Cerebellar cortex (tissue), 1 donor: ENCODE results near the gene QPRT.
"Not testable (repeated sequence)": the region's sequence is repeated elsewhere in the genome, so short reads cannot be mapped to it uniquely, and the experiment has no call there.

Experiments
- DNase-seq: peaks from one replicate; pipeline ENCODE4 v3.0.0-alpha.2; 2015; ENCODE audit warnings: low spot score

Gene QPRT

DNA sequence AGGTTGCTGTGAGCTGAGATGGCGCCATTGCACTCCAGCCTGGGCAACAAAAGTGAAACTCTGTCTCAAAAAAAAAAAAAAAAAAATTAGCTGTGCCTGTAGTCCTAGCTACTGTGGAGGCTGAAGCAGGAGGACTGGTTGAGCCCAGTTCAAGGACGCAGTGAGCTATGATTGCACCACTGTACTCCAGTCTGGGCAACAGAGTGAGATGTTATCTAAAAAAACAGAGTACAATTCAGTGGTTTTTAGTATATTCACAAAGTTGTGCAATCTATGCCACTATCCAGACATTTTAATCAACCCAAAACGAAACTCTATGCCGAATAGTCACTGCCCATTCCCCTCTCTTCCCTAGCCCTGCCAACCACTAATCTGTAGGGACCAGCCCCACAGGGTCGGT lies 41.7 kb downstream of the QPRT start:
- DNase-seq, result no peak

DNA sequence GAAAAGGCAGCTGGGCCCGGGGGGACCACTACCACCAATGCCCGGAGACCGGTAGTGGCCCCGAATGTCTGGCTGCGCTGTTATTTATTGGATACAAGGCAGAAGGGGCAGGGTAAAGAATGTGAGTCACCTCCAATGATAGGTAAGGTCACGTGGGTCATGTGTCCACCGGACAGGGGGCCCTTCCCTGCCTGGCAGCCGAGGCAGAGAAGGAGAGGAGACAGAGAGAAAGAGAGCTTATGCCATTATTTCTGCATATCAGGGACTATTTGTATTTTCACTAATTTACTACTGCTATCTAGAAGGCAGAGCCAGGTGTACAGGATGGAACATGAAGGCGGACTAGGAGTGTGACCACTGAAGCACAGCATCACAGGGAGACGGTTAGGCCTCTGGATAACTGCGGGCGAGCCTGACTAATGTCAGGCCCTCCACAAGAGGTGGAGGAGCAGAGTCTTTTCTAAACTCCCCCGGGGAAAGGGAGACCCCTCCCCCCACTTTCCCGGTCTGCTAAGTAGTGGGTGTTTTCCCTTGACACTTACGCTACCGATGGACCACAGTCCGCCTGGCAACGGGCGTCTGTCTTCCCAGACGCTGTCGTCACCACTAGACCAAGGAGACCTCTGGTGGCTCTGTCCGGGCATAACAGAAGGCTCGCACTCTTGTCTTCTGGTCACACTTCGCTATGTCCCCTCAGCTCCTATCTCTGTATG lies 42.3 kb downstream of the QPRT start:
- DNase-seq, result peak; percentile 86

DNA sequence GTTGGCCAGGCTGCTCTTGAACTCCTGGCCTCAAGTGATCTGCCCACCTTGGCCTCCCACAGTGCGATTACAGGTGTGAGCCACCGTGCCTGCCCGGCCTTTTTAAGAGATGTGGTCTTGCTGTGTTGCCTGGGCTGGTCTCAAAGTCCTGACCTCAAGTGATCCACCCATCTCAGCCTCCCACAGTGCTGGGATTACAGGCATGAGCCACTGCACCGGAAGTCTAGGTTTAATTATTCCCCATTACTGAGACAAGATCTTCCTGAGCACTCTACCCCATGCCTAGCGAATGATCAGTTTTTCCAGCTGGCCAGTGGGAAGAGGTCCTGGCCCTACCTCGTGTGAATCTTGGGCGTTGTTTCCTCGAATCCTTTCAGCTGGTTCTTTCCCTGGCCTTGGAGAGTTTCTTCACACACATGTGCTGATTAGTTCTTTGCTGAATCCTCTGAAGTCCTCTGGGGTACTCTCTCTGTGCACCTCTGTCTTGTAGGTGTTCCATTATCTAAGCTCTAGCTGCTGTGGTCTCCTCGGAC lies 47.9 kb downstream of the QPRT start:
- no peak for DNase-seq

DNA sequence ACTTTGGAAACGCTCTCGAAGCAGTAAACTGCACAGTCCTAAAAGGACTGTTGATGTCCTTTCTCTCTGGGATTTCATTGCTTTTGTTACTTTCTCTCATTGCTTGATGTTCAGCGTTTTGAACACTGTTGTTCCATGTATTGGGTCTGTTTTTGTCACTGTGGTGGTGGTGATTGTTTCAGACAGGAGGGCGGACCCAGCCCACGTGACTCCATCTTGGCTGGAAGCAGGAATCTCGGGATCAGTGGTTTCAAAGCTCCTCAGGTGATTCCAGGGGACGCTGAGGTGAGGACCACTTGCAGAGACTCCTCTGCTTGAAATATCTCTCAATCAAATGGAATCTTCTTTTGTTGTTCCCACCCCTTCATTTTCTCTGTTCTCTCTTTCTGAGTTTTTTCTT lies 48.5 kb downstream of the QPRT start:
- DNase-seq, result no peak

DNA sequence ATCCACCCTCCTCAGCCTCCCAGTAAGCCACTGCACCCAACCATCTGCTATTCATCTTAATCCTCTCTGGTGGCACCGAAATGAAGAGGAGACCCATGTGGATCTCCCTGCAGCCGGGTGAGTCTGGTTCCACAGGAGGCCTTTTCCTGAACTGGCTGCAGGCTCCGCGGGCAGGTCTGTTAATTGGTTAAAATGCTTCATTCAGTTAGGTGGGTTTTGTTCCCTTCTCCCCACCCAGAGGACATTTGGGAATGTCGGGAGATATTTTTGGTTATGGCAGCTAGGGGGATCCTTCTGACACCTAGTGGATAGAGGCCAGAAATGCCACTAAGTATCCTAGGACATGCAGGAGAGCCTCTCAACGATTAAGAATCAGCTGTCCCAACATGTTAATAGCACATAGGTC lies 50.1 kb downstream of the QPRT start:
- DNase-seq, result peak; percentile 73

DNA sequence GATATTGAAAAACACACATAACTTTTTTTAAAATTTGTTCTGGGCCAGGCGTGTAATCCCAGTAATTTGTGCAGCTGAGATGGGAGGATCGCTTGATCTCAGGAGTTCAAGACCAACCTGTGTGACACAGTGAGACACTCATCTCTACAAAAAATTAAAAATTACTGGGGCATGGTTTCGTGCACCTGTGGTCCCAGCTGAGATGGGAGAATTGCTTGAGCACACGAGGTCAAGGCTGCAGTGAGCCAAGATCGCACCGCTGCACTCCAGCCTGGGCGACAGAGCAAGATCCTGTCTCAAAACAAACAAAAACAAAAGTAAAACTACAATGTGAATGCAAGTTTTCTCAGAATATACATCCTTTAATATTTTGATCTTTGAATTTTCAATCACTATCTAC lies 51.7 kb downstream of the QPRT start:
- no peak for DNase-seq

DNA sequence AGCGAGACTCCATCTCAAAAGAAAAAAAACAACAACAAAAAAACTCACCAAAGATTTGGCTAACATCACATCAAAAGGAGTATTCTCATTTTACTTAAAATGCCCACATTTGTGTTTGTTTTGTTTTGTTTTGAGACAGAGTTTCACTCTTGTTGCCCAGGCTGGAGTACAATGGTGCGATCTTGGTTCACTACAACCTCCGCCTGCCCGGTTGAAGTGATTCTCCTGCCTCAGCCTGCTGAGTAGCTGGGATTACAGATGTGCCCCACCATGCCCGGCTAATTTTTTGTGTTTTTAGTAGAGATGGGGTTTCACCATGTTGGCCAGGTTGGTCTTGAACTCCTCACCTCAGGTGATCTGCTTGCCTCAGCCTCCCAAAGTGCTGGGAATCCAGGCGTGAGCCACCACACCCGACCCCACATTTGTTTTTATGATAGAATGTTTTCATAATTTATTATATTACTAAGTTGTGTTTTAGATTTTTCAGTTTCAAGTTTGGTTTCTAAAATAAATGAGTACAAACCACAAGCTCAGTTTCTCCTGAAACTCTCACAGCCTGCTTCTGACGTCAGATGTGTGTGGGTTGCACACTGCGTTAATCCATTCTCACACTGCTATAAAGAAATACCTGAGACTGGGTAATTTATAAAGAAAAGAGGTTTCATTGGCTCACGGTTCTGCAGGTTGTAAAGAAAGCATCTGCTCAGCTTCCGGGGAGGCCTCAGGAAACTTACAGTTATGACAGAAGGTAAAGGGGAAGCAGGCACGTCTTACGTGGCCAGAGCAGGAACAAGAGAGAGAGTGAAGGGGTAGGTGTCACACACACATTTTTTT lies 53.0 kb downstream of the QPRT start:
- not testable (repeated sequence) for DNase-seq

DNA sequence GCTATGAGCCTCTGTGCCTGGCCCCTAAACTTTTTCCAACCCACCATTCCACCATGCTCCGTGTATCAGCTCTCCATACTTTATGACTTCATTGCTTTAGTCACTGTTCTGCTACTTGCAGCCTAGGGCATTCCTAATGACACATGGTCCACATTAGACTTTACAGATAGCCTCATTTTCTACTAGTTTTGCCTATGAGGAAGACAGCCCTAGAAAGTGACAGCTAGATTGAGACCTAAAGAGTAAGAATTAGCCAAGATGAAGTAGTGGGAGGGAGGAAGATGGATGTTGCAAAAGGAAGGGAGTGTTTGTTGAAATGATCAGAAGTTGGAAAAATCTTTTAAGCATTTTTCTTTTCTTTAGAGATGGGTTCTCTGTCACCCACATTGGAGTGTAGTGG lies 55.8 kb downstream of the QPRT start:
- no peak for DNase-seq

DNA sequence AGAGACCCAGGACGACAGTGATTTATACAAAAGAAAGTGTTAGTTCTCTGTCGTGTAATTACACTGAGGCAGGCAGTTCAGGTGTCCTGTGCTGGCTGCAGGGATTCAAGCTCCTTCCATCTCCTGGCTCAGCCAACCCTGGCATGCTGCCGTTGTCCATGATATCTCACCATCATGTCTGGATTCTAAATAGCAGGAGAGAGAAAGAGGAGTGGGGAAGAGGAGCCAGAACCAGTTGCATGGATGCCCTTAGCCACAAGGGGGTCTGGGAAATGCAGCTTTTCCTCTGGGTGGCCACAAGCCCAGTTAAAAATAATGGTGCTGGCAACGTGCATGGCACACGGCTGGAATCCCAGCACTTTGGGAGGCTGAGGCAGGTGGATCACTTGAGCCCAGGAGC lies 57.1 kb downstream of the QPRT start:
- no peak for DNase-seq

DNA sequence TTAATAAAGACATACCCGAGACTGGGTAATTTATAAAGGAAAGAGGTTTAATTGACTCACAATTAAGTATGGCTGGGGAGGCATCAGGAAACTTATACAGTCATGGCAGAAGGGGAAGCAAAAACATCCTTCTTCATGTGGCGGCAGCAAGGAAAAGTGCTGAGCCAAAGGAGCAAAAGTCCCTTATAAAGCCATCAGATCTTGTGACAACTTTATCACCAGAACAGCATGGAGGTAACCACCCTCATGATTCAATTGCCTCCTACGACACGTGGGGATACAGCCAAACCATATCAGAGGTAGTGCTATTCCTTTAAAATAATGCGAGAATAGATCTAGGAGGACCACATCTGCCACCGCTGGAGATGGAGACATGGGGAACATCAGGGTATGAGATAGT lies 57.8 kb downstream of the QPRT start:
- DNase-seq, result no peak

DNA sequence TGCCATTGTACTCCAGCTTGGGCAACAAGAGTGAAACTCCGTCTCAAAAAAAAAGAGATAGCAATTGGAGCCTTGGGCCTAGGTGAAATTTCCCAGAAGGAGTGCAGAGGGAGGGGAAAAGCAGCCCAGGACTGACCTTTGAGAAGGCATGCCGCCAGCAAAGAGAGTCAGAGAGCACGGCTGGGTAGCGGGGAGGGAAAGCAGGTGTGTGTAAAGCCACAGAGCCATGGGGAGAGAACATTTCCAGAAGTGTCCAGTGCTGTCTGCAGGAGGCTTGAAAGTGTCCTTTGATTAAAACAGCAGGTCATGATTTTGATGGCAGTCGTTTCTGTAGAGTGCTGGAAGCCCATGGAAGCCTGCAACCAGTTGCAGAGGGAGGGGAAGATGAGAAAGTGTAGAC lies 58.7 kb downstream of the QPRT start:
- no peak for DNase-seq

DNA sequence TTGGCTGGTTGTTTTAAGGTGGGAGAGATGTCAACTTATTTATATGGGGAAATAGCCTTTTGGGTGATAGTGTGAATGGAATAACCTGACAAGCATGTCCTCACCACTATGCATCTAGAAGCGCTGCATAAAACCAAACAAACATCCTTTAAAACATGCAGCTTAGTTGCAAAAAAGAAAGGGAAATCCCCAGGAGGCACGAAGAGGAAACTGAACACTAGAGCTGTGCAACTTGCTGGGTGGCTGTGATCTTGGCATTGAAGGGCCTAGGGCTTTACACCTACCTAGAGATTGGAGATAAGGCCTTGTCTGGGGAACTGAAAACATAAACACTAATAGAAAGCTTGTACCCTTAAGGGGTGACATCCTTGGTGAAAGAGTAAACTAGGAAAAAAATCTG lies 59.5 kb downstream of the QPRT start:
- no peak for DNase-seq

DNA sequence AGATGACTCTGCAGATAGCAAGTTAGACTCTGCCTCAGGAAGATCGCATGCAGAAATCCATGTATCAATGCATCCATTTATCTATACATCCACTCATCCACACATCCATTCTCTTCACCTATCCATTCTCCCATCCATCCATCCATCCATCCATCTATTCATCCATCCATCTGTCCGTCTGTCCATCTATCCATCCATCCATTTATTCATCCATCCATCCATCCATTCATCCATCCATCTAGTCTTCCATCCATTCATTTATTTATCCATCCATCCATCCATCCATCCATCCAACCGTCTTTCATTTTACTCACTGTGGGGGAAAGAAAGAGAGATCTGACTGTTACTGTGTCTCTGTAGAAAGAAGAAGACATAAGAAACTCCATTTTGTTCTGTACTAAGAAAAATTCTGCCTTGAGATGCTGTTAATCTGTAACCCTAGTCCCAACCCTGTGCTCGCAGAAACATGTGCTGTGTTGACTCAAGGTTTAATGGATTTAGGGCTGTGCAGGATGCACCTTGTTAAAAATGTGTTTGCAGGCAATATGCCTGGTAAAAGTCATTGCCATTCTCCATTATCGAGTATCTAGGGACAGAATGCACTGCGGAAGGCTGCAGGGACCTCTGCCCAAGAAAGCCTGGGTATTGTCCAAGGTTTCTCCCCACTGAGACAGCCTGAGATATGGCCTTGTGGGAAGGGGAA lies 61.1 kb downstream of the QPRT start:
- DNase-seq, result not testable (repeated sequence)

DNA sequence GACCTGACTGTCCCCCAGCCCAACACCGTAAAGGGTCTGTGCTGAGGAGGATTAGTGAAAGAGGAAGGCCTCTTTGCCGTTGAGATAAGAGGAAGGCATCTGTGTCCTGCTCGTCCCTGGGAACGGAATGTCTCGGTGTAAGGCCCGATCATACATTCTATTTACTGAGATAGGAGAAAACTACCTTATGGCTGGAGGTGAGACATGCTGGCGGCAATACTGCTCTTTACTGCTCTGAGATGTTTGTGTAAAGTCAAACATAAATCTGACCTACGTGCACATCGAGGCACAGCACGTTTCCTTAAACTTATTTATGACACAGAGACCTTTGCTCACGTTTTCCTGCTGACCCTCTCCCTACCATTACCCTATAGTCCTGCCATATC lies 61.6 kb downstream of the QPRT start:
- DNase-seq, result not testable (repeated sequence)

DNA sequence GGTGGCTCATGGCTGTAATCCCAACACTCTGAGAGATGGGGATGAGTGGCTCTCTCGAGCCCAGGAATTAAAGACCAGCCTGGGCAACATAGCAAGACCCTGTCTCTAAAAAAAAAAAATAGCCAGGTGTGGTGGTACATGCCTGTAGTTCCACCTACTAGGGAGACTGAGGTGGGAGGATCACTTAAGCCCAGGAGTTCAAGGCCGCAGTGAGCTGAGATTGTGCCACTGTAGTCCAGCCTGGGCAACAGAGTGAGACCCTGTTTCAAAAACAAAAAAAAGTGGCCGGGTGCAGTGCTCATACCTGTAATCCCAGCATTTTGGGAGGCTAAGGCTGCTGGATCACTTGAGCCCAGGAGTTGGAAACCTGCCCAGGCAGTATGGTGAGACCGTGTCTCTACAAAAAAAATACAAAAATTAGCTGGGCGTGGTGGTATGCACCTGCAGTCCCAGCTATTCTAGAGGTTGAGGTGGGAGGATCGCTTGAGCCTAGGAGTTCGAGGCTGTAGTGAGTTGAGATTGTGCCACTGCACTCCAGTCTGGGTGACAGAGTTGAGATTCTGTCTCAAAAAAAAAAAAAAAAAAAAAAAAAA lies 63.8 kb downstream of the QPRT start:
- no peak for DNase-seq

DNA sequence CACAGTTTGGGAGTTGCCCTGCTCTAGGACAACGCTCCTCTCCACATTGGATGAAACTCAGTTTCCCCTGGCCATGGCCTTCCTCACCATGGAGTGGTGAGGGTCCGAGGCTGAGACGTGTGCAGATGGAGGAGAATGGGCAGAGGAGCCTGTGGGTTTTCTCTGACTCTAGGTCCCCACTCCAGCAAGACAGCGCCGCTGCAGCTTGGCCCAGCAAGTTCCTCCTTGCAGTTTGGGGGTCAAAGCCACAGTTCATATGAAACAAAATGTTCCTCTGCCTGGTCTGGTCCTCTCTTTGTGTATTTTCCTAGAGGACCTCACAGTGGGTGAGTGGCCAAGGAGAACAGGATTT lies 64.5 kb downstream of the QPRT start:
- no peak for DNase-seq

DNA sequence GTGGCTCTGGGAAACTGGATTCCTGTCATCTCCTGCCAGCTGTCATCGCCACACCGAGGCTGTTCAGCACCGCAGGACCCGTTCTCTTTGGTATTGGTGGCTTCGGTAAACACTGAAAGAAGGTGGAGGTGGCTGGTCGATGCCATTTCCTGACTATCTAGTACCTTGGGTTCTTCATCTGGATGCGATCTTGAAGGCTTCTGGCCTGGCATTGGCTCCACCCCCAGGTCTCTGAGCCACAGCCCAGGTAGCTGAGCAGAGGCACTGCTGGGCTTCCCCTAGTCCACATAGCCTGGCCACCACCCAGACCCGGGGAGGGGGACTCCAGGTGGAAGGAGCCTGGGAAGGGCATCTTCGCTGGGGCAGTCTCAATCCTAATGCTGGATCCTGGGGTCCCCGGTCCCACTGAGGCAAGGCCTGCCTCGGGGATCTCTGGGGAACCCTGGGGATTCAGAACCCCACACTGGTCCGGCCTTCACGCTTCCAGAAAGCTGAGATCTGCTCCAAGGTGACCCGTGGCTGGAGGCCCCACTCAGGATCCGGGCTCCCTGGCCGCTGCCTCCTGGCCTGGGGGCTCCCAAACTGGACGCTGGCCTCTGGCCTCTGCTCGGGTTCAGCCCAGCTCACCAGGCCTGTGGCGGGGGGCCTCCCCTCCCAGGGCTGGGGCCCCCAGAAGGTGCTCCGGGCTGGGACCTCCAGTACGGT lies 65.0 kb downstream of the QPRT start:
- no peak for DNase-seq

DNA sequence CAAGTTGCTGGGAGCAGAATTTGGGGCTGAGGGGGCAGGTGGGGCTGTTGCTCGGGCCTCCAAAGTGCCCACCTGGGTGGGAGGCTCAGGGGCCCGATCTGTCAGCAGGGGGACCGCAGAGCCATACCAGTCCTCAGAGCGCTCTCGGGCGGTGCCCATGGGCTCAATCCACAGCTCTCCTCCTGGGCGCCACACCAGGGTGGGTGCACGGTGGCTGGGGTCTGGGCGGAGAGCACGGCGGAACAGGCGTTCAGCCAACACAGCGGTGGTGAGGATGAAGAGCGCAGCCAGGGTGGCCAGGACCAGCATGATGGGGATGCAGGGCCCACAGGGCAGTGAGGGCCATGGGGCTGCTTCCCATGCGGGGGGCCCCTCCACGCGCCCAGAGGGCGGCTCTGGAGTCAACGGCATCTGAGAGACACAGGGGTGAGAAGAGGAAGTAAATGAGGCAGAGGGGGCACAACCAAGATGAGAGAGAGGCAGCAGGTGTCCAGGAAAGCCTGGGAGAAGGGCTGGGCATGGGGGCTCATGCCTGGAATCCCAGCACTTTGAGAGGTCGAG lies 65.6 kb downstream of the QPRT start:
- no peak for DNase-seq

DNA sequence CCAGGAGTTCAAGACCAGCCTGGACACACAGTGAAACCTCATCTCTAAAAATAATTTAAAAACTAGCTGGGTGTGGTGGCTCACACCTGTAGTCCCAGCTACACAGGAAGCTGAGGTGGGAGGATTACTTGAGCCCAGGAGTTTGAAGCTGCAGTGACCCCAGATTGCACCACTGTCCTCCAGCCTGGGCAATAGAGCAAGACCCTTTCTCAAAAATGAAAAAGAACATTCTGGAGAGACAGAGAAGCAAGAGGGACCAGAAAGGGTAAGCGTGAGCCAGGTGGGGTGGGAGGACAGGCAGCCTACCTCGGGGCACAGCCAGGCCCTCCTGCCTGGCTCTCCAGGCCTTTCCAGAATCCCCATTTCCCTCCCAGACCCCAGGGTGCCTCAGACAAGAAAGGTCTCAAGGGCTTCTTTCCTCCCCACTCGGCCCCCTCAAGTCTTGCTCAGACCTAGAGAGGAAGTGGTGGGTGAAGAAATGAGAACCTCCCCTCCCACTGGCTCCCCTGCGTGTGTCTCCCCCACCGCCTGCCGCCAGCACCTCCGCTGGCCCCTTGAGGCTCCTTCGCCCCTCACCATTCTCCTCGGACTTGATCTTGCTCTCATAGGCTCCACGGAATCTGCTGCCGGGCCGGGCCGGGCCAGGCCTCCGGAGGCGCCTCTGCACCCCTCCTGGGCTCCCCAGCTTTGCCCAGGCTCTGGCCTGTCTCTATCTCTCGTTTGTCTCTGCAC lies 66.3 kb downstream of the QPRT start:
- no peak for DNase-seq

DNA sequence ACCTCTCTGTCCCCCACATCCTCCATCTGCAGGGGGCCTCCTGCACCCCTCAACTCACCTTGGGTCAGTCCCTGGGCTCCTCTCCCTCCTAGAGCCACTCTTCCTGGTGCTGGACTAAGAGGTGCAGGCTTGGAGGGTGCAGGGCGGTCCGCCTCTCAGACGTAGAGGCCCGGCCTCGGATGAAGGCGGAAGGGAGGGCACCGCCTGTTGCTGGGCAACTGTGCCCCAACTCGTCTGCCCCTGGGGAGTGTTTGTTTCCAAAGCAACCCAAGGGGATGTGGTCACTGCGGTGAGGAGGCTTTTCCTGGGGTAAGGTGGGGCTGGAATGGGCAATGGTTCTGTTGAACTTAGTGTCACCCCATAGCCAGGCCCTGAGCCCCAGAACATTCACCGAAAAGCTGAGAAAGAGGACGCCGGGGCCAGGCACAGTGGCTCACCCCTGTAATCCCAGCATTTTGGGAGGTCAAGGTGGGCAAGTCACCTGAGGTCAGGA lies 66.9 kb downstream of the QPRT start, which contains the start of gene C16orf54:
C16orf54 (minus strand) TSS at position 138 of the 493 bp plus-strand sequence. CDS start 1,039 bp downstream, outside the sequence.
- DNase-seq, result no peak
